Adrenal gland (tissue), 5 donors: Measurements from ENCODE around the gene PABPC3.

ENCODE experiments used
- POLR2A ChIP-seq, 2 donors: fragments of 450-650 bp; IDR thresholded peaks; one replicate each; pipeline ENCODE4 v1.6.1; 2017; ENCODE audit warnings: antibody characterized with exemption in 2 of 2, mild to moderate bottlenecking in 2 of 2, moderate library complexity in 1 of 2
- TF ChIP-seq, protein P1 (sequence below), 6 experiments: fragments of 450-650 bp in 4 of 6; fragments of 200-600 bp in 2 of 6; sonication (generic) in 1 of 6; IDR thresholded peaks; 1 replicate in 5 of 6; 2 replicates in 1 of 6; pipeline versions ENCODE4 v1.5.1 to v1.8.0; 2016 to 2021; ENCODE audit warnings: antibody characterized with exemption in 6 of 6, mild to moderate bottlenecking in 2 of 6, moderate library complexity in 1 of 6
- donor health status: DM: no; HTN: no; CAD: no.

- TF ChIP-seq, protein P1, sequence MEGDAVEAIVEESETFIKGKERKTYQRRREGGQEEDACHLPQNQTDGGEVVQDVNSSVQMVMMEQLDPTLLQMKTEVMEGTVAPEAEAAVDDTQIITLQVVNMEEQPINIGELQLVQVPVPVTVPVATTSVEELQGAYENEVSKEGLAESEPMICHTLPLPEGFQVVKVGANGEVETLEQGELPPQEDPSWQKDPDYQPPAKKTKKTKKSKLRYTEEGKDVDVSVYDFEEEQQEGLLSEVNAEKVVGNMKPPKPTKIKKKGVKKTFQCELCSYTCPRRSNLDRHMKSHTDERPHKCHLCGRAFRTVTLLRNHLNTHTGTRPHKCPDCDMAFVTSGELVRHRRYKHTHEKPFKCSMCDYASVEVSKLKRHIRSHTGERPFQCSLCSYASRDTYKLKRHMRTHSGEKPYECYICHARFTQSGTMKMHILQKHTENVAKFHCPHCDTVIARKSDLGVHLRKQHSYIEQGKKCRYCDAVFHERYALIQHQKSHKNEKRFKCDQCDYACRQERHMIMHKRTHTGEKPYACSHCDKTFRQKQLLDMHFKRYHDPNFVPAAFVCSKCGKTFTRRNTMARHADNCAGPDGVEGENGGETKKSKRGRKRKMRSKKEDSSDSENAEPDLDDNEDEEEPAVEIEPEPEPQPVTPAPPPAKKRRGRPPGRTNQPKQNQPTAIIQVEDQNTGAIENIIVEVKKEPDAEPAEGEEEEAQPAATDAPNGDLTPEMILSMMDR (IDR thresholded peaks at IDR 0.05), result no peak
- no peak for TF ChIP-seq POLR2A (IDR thresholded peaks at IDR 0.05)
Measured at GRCh38 chr13:25116044-25116443, 20.1 kb downstream of the PABPC3 start.
